ENCODE data around the gene MAGI2.

The MAGI2 gene

DNA sequence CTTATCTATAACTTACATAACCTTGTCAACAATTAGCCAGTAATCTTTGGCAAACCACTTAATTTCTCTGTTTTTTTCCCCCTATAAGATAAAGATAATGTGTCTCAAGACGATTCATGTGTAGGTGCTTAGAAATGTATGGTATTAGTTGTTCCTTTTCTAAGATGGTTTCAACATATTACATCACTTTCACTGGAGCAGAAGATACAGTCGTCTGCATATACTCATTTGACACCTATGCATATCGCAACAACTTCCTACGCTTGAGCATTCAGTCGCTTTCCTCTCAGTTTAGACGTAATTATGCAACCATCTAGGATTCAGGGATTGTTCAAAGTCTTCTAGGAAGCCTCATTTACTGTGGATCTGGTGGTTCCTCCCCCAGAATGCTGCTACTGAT lies 1258.2 kb downstream of the MAGI2 start:
- no peak for DNase-seq (ENCODE audit: low read depth, low spot score)
- H3K27ac ChIP-seq, result no peak overlapping the region

DNA sequence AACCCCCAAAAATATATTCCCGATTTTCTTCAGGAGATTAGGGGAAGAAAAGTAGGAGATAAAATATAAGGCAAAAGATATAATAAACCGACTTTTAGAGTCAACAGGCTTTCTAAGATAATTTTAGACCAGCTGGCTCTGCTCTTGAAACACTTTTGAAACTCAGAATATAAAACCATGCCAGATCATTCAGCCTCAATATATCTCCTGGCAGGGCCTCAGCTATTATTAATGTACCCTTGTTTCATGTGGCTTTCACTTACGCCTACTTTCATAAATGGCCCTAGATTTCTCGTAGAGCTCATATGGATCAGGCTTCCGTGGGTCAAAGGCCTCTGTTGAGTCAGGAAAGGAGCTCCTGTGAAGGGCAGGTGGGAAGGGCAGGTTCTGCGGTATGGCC lies 1258.9 kb downstream of the MAGI2 start:
- DNase-seq (ENCODE audit: low read depth, low spot score), result no peak
- no peak overlapping the region for H3K27ac ChIP-seq

DNA sequence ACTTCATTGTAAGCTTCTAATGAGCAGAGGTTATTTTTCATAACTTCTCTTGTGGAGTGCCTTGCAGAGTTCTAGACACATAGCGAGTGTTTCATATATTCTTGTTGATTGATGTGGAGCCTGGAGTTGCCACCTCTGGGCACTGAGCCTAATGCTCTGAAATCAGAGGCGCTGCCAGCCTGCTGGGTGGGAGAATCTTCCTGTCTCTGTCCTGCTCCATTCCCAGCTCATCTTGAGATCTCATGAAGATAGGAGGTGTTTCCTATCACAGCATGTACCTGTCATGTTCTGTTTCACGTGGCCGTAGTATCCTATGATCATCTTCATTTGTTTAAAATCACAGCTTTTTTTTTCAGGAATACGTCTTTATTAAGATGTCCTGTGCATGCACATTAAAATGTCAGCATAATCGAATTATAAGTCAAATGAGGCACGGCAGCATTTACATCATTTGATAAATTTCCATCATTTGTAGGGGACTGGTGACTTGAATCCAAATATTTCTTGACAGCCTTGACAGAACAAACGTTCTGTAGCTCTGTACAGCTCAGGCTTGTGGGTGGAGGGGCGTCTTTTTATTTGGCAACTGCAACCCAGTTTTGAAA lies 1261.9 kb downstream of the MAGI2 start:
- DNase-seq (ENCODE audit: low read depth, low spot score), result no peak
- no peak overlapping the region for H3K27ac ChIP-seq

DNA sequence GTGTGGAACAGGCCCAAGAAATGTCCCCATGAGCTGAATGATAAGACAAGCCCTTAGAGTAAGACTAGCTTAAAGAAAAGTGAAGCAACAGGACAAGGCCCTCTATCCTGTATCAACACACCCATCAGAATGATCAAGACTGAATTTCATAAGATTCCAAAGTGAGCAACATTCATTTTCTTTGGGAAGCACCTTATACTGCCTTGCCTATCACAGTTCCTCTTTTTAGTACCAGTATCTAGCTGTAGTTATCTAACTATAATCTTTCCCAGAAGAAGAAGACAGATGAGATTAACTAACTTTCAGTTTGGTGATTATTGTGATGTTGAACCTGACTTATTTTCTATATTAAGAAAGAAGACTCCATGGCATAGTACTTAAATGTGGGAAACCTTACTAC lies 1263.7 kb downstream of the MAGI2 start:
- H3K27ac ChIP-seq, result no peak overlapping the region
- no peak for DNase-seq (ENCODE audit: low read depth, low spot score)

DNA sequence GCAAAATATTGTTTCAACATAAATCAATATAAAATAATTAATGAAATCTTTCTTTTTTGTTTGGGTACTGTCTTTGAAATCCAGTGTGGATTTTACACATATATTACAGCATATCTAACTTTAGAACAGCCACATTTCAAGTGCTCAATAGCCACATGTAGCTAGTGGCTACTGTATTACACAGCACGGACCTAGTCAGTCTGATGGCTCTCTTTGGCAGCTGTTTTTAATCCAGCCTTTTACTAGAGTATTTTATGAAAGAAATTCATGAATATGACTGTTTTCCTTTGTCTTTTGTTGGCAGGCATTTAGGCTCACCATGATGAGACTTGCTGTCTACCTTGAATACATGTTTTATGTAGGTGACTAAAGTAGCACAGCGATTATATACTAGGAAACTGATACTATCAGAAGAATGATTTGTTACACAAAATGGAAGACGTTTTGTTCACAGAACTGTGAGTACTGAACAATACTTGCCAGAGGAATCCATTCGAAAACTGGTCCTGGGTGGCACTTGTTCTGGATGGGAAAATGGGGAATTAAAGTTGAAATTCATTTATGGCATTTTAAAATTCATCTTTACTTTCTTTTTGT lies 1268.2 kb downstream of the MAGI2 start:
- DNase-seq (ENCODE audit: low read depth, low spot score), result peak; percentile 31

DNA sequence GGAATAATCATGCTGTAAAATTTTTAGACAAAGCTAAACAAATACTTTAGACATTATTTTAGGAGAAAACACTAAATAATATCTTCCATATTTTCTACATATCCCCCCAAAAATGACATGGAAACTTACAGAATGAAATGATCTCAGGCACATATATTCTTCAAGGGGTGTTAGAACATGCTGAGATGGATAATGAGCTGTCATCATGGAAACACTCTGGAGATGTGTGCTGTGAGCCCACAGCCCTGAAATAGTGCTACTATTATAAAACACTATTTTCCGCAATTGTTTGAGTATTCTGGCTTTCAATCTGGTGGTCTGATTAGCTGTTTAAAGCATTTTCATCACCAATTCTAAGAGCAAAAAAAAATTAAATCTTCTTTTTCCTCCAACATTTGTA lies 1269.2 kb downstream of the MAGI2 start:
- no peak for DNase-seq (ENCODE audit: low read depth, low spot score)
- H3K27ac ChIP-seq, result no peak overlapping the region

More for the DNA sequence above, 1268.2 kb downstream of the MAGI2 start:
- no peak overlapping the region for H3K27ac ChIP-seq

DNA sequence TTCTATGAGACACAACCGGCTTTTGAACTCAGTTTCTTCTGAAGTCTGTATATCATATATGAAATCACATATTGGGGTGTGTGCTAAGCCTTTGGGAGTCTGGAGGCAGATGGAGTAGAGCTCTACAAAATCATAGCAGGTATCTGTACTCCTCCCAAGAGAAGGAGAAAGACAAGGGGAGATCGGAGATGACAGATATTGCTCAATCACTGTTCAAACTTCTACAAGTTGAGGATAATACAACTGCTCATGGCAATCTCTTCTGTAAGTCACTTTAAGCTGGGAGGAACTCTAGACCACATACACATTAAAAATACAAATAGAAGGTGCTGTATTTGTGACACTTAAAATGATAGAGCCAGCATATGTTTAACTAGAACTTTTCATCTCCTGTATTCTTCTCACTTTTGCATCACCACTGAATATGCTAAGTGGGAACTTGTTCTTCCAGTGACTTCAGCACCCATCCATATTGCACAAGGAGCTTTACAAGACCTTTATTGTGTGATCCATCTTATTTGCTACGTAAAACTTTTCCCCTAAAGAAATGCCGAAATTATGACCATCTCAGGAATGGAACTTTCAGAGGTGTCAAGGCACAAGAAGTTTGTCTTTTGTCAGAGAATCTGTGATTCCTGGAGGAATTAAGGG lies 1273.5 kb downstream of the MAGI2 start:
- no peak for DNase-seq (ENCODE audit: low read depth, low spot score)

DNA sequence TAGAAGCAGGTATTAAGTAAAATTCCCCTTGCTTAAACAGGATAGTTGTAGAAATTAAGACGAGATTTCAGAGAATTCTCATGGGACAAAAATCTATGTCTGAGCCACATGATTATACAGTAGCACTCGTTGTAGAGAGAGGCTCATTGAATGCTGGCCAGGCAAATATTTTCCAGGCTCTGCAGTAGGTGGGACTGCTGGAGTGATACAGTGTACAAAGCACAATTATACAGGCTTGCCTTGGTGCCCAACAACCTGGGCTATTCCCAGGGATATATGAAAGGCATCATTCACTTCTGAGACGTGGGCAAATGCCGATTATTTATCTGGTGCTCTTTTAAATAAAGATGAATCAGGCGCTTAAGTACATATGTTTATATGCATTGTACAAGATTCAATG lies 1274.3 kb downstream of the MAGI2 start:
- no peak overlapping the region for H3K27ac ChIP-seq
- no peak for DNase-seq (ENCODE audit: low read depth, low spot score)

More for the DNA sequence above, 1273.5 kb downstream of the MAGI2 start:
- H3K27ac ChIP-seq, result no peak overlapping the region

DNA sequence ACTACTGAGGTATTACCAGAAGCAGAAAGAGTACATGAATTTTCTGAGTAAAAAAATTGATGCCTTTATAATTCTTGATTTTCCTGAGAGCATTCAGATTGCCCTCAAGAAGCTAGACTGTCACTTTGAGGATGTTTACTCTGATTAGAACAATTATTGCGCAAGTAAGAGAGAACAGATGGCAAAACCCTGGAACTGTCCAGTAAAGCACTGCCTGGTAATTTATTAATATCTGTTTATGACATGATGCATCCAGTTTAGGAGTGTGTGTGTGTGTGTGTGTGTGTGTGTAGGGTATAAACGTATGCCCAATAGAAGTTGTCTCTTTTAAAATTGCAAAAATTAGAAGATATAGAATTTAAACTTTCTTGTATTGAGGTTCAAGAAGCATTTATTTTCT lies 1275.1 kb downstream of the MAGI2 start:
- no peak overlapping the region for H3K27ac ChIP-seq

DNA sequence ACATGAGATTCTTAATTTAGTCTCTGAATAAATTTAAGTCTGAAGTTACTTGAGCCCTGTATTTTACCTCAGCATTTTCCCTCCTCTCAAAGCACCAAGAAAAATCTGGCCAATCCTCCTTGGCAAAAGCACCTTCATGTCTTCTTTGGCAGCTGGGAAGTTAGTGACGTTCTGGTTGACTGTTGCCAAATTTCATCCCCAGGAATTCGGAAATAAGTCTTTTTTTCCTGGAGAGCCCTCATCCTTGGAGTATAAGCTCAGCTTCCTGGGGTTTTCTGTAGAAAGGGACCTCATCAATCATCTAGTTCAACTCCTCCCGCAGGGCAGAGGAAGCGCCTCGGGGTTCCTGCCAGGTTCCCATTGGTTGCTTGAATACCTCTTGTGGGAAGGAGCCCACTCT lies 1277.3 kb downstream of the MAGI2 start:
- DNase-seq (ENCODE audit: low read depth, low spot score), result no peak
- H3K27ac ChIP-seq, result no peak overlapping the region

More for the DNA sequence above, 1275.1 kb downstream of the MAGI2 start:
- DNase-seq (ENCODE audit: low read depth, low spot score), result no peak

DNA sequence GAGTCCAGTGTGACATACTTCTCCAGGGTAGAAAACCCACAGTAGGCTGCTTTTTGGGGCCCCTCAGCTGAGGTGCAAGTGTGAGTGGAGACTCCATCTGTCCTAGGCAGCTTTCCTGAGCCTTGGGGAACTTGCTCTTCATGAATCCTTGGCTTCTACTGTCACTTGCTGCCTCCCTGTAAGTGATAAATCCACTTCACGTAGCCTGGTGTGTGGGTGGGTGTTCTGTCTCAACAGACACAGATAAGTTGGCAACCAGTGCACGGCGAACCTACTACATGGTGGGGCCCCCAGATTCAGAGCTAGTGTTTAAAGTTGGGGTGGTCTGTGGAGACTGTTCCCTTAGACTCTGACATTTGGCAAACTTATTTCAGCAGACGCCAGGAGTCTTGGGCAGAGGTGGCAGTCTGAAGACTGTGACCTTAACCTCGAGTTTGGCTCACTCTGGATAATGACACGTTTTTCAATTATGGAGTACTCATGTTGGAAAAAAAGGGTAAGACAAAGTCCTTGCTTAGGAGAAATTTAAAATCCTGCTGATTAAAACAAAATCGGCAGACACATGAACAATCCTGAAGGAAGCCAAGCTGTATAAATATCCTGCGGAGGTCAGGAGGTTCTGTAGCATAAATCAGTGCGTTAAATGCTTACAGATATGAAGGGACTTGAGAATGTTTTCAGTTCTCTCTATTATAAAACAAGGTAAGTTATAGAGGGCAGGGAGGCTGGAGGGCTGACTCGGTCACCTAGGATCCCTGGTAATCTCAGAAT lies 1278.0 kb downstream of the MAGI2 start:
- no peak overlapping the region for H3K27ac ChIP-seq
- DNase-seq (ENCODE audit: low read depth, low spot score), result no peak

DNA sequence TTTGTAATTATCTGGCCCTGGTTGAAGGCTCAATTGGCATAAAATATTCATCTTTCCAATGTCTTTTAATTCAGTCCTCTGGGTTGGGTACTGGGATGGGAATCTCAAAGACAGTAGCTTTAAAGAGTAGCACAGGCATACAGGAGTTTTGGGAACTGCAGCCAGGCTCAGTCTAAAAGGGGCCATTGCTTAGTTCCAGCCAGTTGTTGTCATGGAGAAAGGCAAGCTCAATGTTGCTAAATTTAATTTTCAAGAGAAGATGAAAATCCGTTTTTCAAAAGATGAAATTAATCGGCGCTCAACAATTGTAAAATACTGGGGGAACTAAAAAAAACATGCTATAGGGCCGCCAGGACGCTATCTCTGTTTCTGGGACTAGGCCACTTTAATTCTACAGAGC lies 1279.8 kb downstream of the MAGI2 start:
- no peak overlapping the region for H3K27ac ChIP-seq
- no peak for DNase-seq (ENCODE audit: low read depth, low spot score)

DNA sequence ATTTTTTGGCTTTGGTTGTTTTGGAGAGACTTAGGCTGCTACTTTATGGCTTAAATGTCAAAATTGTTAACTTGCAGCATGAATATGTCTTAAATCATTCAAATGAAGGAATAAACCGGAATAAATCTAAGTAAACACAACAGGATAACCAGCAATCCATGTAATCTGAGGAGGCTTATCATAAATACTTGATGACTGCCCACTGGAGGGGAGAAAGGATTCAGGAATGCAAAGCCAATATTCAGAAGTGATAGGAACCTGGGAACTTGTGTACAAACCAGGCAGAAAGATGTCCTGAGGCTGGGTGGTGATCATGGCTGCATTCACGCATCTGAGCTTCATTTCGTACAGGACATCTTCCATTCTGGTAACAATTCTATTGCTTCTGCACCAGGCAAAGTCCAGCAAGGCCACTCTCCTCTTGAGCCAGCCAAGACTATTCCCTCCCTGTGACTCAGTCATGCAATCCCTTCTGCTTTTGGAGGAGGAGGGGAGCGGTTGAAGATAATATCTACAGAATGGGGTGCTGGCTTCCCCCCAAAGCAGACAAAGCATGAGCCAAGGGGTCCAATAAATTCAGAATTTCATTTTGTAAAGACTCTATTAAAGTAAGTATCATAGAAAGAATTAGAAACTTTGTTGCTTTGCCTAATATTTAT lies 1280.4 kb downstream of the MAGI2 start:
- H3K27ac ChIP-seq, result no peak overlapping the region
- DNase-seq (ENCODE audit: low read depth, low spot score), result no peak

DNA sequence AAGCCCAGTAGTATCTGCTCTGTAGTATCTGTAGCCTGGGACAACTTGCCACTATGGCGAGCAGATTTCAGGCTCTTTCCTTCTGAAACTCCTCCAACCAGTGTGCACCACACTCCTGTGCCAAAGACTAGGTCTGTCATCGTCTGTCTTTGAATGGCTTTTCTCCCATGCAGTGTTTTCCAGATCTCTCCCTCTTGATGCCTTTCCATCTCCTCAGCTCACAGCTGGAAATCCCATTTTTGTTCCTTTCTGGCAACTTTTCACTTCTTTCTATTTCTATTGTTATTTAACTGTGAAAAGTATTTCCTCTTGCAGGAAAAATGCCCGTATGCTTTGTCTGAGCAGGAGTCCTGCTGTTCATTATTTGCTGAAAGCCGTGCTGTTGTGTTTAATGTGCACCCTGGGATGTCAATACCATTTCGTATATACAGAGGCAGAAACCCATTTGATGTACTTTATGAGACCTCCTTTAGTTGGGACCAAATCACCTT lies 1281.2 kb downstream of the MAGI2 start:
- H3K27ac ChIP-seq, result no peak overlapping the region
- DNase-seq (ENCODE audit: low read depth, low spot score), result no peak

DNA sequence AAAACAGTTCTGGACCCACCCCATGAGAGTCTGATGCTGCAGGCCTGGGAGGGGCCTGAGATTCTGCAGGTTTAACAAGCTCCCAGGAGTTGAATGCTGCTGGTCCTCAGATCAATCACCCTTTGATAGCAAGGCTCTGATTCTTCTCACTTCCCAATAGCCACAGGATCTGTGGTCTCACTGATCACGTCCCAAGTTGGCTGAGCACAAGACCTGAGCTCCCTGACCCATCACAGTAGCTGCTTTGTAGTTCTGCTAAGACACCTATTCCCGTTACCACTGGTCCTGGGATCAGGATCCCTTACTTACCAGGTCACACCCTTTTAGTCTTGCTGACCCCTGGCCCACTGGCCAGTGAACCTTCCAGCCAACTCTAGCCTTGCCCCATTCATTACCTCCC lies 1282.1 kb downstream of the MAGI2 start:
- no peak for DNase-seq (ENCODE audit: low read depth, low spot score)
- H3K27ac ChIP-seq, result no peak overlapping the region

DNA sequence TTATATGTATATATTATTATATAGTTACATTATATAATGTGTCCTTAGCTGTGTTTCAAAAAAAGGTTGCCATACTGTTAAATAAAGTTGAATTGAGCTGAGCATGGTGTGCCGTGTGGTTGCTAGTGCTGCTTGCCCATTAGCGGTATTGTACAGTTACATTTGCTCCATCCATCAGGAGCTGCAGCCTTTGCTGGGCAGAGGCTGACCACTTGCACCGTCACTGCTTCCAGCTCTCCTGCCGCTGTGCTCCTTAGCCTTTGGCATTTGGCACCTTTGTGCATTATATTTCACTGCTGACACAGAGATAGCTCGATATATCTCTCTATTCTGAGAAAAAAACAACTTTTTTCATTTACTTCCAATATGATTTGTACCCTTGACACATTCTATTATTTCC lies 1282.7 kb downstream of the MAGI2 start:
- no peak for DNase-seq (ENCODE audit: low read depth, low spot score)
- H3K27ac ChIP-seq, result no peak overlapping the region

DNA sequence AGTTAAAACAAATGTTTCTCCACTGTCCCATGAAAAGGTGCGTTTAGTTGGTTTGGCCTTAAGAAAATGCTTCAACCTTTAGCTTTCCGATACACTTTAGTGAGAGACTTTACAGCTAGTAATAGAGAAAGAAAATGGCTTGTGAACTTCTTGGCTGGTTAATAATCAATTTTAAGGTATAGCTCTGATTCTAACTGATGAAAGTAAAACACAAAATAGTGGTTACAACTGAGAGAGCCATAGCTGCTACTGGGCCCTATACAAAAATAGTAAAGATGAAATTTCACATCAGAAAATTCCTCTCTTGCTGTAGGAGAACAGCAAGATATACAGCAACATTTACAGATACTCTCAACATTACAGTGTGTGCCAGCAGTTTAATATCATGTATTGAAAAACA lies 1283.5 kb downstream of the MAGI2 start:
- no peak overlapping the region for H3K27ac ChIP-seq
- no peak for DNase-seq (ENCODE audit: low read depth, low spot score)

DNA sequence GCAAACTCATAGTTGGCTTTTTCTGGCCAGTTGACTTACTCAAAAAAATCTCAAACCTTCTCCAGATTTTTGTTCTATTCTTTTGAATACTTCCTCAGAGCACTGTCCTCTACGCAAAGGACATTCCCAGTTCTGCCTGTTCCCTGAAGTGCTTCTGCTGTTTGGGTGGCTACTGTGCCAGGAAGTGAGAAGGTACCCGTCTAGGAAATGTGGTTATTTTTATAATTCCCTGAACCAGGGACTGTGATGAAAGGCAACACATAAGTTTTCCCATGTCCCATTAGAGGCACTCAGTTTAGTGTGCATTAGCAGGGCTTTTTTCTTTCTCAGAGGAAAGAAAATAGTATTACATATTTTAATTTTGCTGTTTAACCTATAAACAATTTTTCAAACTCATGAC lies 1284.6 kb downstream of the MAGI2 start:
- DNase-seq (ENCODE audit: low read depth, low spot score), result no peak
- H3K27ac ChIP-seq, result no peak overlapping the region

DNA sequence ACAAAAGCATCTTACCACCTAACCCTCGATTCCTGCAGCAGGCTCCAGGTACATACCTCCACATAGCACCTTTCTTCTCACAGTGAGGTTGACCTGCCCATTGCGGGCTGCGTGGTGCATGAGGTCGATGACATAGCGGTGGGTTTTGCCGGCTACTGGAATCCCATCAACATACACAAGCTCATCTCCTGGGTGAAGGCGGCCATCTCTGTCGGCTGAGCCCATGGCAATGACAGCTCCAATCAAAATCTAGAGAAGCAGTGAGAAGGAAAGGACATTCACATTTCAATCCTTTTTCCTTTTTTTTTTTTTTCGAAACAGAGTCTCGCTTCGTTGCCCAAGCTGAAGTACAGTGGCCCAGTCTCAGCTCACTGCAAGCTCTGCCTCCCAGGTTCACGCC lies 1285.6 kb downstream of the MAGI2 start:
- H3K27ac ChIP-seq, result no peak overlapping the region
- no peak for DNase-seq (ENCODE audit: low read depth, low spot score)

DNA sequence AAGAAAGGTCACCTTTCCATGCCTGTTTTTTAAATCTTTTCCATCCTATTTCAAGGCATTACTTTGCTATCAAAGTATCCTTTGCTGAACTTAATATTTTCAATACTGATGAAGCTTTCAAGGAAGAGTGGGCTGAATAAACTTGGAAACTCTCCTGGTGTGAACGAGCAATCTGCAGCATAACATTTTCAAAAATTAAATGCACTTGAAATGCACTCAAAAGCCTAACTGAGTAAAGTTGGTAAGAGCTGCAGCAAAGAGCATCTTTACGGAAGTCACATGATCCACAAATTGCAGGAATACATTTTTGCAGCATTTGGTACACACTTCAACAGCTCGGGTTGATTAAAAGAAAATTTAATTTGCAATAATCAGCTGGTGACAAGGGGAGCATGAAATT lies 1287.6 kb downstream of the MAGI2 start:
- H3K27ac ChIP-seq, result no peak overlapping the region
- no peak for DNase-seq (ENCODE audit: low read depth, low spot score)

DNA sequence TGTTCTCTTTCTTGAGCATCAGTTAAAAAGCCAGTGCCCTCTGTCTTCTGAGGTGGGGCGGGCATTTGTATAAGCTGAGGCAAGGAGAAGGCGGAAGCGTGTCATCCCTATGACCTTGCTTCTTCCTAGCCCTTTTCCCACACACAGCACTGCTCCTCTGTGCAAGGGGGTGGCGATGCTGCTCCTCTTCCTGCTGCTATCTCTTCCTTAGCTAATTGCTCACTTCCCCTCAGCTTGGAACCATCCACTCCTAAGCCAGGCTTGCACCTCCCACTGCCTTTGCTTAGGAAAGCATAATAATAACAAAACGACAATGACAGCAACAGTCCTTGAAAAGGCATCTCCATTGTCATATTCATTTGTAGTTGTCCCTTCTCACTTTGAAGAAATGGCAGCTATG lies 1288.0 kb downstream of the MAGI2 start:
- DNase-seq (ENCODE audit: low read depth, low spot score), result no peak
- H3K27ac ChIP-seq, result no peak overlapping the region

Measured in epithelial cell of prostate (primary cell).